Measurements from ENCODE around the gene PCID2.
"Not testable (repeated sequence)": the region's sequence is repeated elsewhere in the genome, so short reads cannot be mapped to it uniquely, and the experiment has no call there.

Gene PCID2

GRCh38 chr13:113167575-113167974, 40.9 kb downstream of the PCID2 start:
- peaks cover 23% of the 10 kb centered on the region for H3K4me1 ChIP-seq (ENCODE audit: control insufficient read depth, insufficient read depth, low read length)
- no peaks in the 10 kb centered on the region for H3K36me3 ChIP-seq (ENCODE audit: control insufficient read depth, insufficient read depth, low read length)
- H3K9me3 ChIP-seq (ENCODE audit: control insufficient read depth, low read length), result no peaks in the 10 kb centered on the region
- H3K4me3 ChIP-seq (ENCODE audit: low read length), result no peak overlapping the region
- H3K9ac ChIP-seq (ENCODE audit: low read length), result no peak overlapping the region
- peaks cover 11% of the 10 kb centered on the region for H3K27me3 ChIP-seq (ENCODE audit: control insufficient read depth, insufficient read depth, low read length)

- H3K4me3 ChIP-seq (ENCODE audit: low read length), result no peak overlapping the region
- no peaks in the 10 kb centered on the region for H3K36me3 ChIP-seq (ENCODE audit: control insufficient read depth, insufficient read depth, low read length)
- H3K4me1 ChIP-seq (ENCODE audit: control insufficient read depth, insufficient read depth, low read length), result peaks cover 19% of the 10 kb centered on the region
- H3K9ac ChIP-seq (ENCODE audit: low read length), result no peak overlapping the region
- H3K27me3 ChIP-seq (ENCODE audit: control insufficient read depth, insufficient read depth, low read length), result peaks cover 12% of the 10 kb centered on the region
- no peaks in the 10 kb centered on the region for H3K9me3 ChIP-seq (ENCODE audit: control insufficient read depth, low read length)
These were observed 41.3 kb downstream of the PCID2 start for GRCh38 chr13:113167155-113167554.

GRCh38 chr13:113166681-113167080, 41.8 kb downstream of the PCID2 start:
- H3K9ac ChIP-seq (ENCODE audit: low read length), result no peak overlapping the region
- peaks cover 14% of the 10 kb centered on the region for H3K4me1 ChIP-seq (ENCODE audit: control insufficient read depth, insufficient read depth, low read length)
- H3K4me3 ChIP-seq (ENCODE audit: low read length), result no peak overlapping the region
- H3K27me3 ChIP-seq (ENCODE audit: control insufficient read depth, insufficient read depth, low read length), result peaks cover 12% of the 10 kb centered on the region
- no peaks in the 10 kb centered on the region for H3K9me3 ChIP-seq (ENCODE audit: control insufficient read depth, low read length)
- H3K36me3 ChIP-seq (ENCODE audit: control insufficient read depth, insufficient read depth, low read length), result no peaks in the 10 kb centered on the region

GRCh38 chr13:113166266-113166665, 42.2 kb downstream of the PCID2 start:
- Histone ChIP-seq H3K9ac (ENCODE audit: low read length) (no peak overlapping the region), H3K36me3 (ENCODE audit: control insufficient read depth, insufficient read depth, low read length) (no peaks in the 10 kb centered on the region), H3K4me1 (ENCODE audit: control insufficient read depth, insufficient read depth, low read length) (peaks cover 10% of the 10 kb centered on the region), H3K27me3 (ENCODE audit: control insufficient read depth, insufficient read depth, low read length) (peaks cover 15% of the 10 kb centered on the region), H3K4me3 (ENCODE audit: low read length) (no peak overlapping the region), H3K9me3 (ENCODE audit: control insufficient read depth, low read length) (no peaks in the 10 kb centered on the region)

- Histone ChIP-seq H3K4me3 (ENCODE audit: low read length) (no peak overlapping the region), H3K9ac (ENCODE audit: low read length) (no peak overlapping the region), H3K36me3 (ENCODE audit: control insufficient read depth, insufficient read depth, low read length) (no peaks in the 10 kb centered on the region), H3K27me3 (ENCODE audit: control insufficient read depth, insufficient read depth, low read length) (peaks cover 23% of the 10 kb centered on the region), H3K4me1 (ENCODE audit: control insufficient read depth, insufficient read depth, low read length) (no peaks in the 10 kb centered on the region), H3K9me3 (ENCODE audit: control insufficient read depth, low read length) (no peaks in the 10 kb centered on the region)
These were observed 44.0 kb downstream of the PCID2 start for GRCh38 chr13:113164492-113164891.

GRCh38 chr13:113162783-113163685, 45.4 kb downstream of the PCID2 start:
- peaks cover 4% of the 10 kb centered on the region for H3K4me1 ChIP-seq (ENCODE audit: control insufficient read depth, insufficient read depth, low read length)
- H3K4me3 ChIP-seq (ENCODE audit: low read length), result no peak overlapping the region
- peaks cover 23% of the 10 kb centered on the region for H3K27me3 ChIP-seq (ENCODE audit: control insufficient read depth, insufficient read depth, low read length)
- no peaks in the 10 kb centered on the region for H3K9me3 ChIP-seq (ENCODE audit: control insufficient read depth, low read length)
- no peak overlapping the region for H3K9ac ChIP-seq (ENCODE audit: low read length)
- no peaks in the 10 kb centered on the region for H3K36me3 ChIP-seq (ENCODE audit: control insufficient read depth, insufficient read depth, low read length)

- peaks cover 23% of the 10 kb centered on the region for H3K27me3 ChIP-seq (ENCODE audit: control insufficient read depth, insufficient read depth, low read length)
- not testable (repeated sequence) for H3K36me3 ChIP-seq (ENCODE audit: control insufficient read depth, insufficient read depth, low read length); H3K4me3 ChIP-seq (ENCODE audit: low read length); H3K9ac ChIP-seq (ENCODE audit: low read length); H3K9me3 ChIP-seq (ENCODE audit: control insufficient read depth, low read length); H3K4me1 ChIP-seq (ENCODE audit: control insufficient read depth, insufficient read depth, low read length)
These were observed 46.5 kb downstream of the PCID2 start for GRCh38 chr13:113161975-113162374.

- H3K9ac ChIP-seq (ENCODE audit: low read length), result no peak overlapping the region
- no peaks in the 10 kb centered on the region for H3K36me3 ChIP-seq (ENCODE audit: control insufficient read depth, insufficient read depth, low read length)
- peaks cover 23% of the 10 kb centered on the region for H3K27me3 ChIP-seq (ENCODE audit: control insufficient read depth, insufficient read depth, low read length)
These were observed 47.0 kb downstream of the PCID2 start for GRCh38 chr13:113161433-113161832.

GRCh38 chr13:113160983-113161382, 47.5 kb downstream of the PCID2 start:
- no peaks in the 10 kb centered on the region for H3K36me3 ChIP-seq (ENCODE audit: control insufficient read depth, insufficient read depth, low read length)
- peaks cover 6% of the 10 kb centered on the region for H3K4me1 ChIP-seq (ENCODE audit: control insufficient read depth, insufficient read depth, low read length)
- no peak overlapping the region for H3K9ac ChIP-seq (ENCODE audit: low read length)
- H3K4me3 ChIP-seq (ENCODE audit: low read length), result no peak overlapping the region
- H3K9me3 ChIP-seq (ENCODE audit: control insufficient read depth, low read length), result no peaks in the 10 kb centered on the region
- peaks cover 23% of the 10 kb centered on the region for H3K27me3 ChIP-seq (ENCODE audit: control insufficient read depth, insufficient read depth, low read length)

More at GRCh38 chr13:113161433-113161832, 47.0 kb downstream of the PCID2 start:
- Histone ChIP-seq H3K4me3 (ENCODE audit: low read length) (no peak overlapping the region), H3K9me3 (ENCODE audit: control insufficient read depth, low read length) (no peaks in the 10 kb centered on the region), H3K4me1 (ENCODE audit: control insufficient read depth, insufficient read depth, low read length) (peaks cover 6% of the 10 kb centered on the region)

- Histone ChIP-seq H3K4me1 (ENCODE audit: control insufficient read depth, insufficient read depth, low read length) (peaks cover 6% of the 10 kb centered on the region), H3K4me3 (ENCODE audit: low read length) (no peak overlapping the region), H3K9ac (ENCODE audit: low read length) (no peak overlapping the region), H3K9me3 (ENCODE audit: control insufficient read depth, low read length) (no peaks in the 10 kb centered on the region), H3K36me3 (ENCODE audit: control insufficient read depth, insufficient read depth, low read length) (no peaks in the 10 kb centered on the region), H3K27me3 (ENCODE audit: control insufficient read depth, insufficient read depth, low read length) (peaks cover 23% of the 10 kb centered on the region)
These were observed 48.8 kb downstream of the PCID2 start for GRCh38 chr13:113159701-113160100.

GRCh38 chr13:113158946-113159345, 49.5 kb downstream of the PCID2 start:
- no peaks in the 10 kb centered on the region for H3K36me3 ChIP-seq (ENCODE audit: control insufficient read depth, insufficient read depth, low read length)
- no peak overlapping the region for H3K4me3 ChIP-seq (ENCODE audit: low read length)
- no peak overlapping the region for H3K9ac ChIP-seq (ENCODE audit: low read length)
- peaks cover 23% of the 10 kb centered on the region for H3K27me3 ChIP-seq (ENCODE audit: control insufficient read depth, insufficient read depth, low read length)
- H3K9me3 ChIP-seq (ENCODE audit: control insufficient read depth, low read length), result no peaks in the 10 kb centered on the region
- H3K4me1 ChIP-seq (ENCODE audit: control insufficient read depth, insufficient read depth, low read length), result peaks cover 6% of the 10 kb centered on the region

- Histone ChIP-seq H3K9ac (ENCODE audit: low read length) (no peak within 1 kb of the TSS), H3K4me1 (ENCODE audit: control insufficient read depth, insufficient read depth, low read length) (peaks cover 11% of the 10 kb centered on the region), H3K36me3 (ENCODE audit: control insufficient read depth, insufficient read depth, low read length) (no peaks in the 10 kb centered on the region), H3K4me3 (ENCODE audit: low read length) (no peak within 1 kb of the TSS), H3K27me3 (ENCODE audit: control insufficient read depth, insufficient read depth, low read length) (peaks cover 22% of the 10 kb centered on the region), H3K9me3 (ENCODE audit: control insufficient read depth, low read length) (no peaks in the 10 kb centered on the region)
These were observed 50.3 kb downstream of the PCID2 start, which contains the start of gene PROZ for GRCh38 chr13:113157929-113158747. PROZ (plus strand) TSS chr13:113158648; CDS start chr13:113158661, 13 bp downstream.

All from mucosa of stomach (tissue), 1 donor.